Measurements from ENCODE around the gene TMEM164.
A peak's percentile ranks its signal among the peaks of the same experiment; 100 is the strongest.

The TMEM164 gene

DNA sequence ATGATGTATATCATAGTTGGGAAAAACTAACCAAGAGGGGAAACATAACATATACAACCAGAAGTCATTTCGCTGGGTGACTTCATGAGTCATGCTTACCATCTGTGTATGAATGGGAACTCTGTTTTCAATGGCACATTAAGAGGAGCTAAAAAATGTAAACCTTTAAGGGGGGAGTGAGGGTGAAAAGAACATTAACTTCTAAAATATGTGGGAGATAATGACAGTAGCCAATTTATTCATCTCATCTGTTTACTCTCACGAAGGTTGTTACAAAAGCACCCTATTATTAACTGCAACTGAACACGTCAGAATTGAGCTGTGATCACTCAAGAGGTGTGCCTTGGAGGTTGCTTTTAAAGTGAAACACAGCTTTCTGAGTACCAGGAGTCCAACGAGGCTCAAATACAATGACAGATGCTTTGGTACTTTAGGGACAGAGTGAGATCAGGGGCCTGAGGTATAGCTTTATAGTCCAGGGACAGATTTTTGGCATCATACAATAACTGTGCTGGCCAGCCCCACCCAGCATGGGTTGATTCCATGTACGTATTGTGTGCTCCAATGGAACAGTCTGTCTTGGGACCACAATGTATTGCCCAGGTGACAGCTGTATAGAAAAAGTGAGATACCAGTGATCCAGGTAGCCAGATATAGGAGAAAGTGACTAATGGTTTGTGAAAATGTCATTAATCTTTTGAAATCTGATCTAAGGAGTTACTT lies 207.7 kb downstream of the TMEM164 start:
- no peak for DNase-seq (ENCODE audit: insufficient read length)
- TF ChIP-seq POLR2A (IDR thresholded peaks at IDR 0.05; ENCODE audit: low read depth, low read length) (no peak), TAF1 (IDR thresholded peaks at IDR 0.05; ENCODE audit: borderline replicate concordance, low read depth, low read length) (no peak), POLR2AphosphoS5 (IDR thresholded peaks at IDR 0.05; ENCODE audit: low read depth, low read length) (no peak)
- FAIRE-seq, result no peak

DNA sequence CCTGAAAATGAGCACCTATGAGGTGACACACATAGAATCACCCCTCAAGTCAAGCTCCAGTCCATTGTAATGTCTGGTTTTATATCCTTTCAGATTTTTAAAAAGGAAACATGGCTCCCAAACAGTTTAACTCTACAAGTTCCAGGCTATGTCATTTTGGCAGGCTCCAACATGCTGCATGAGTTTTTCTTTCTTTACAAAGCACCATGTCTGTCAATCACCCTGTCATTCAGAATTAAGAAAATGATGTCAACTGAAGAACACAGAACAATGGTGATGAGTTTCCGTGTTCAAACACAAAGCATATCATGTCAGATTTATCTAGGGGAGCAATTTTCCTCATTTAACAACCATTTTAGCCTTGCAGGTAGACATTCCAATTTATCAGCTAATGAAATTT lies 208.4 kb downstream of the TMEM164 start:
- FAIRE-seq, result no peak
- TF ChIP-seq POLR2AphosphoS5 (IDR thresholded peaks at IDR 0.05; ENCODE audit: low read depth, low read length) (no peak), TAF1 (IDR thresholded peaks at IDR 0.05; ENCODE audit: borderline replicate concordance, low read depth, low read length) (no peak), POLR2A (IDR thresholded peaks at IDR 0.05; ENCODE audit: low read depth, low read length) (no peak)
- no peak for DNase-seq (ENCODE audit: insufficient read length)

DNA sequence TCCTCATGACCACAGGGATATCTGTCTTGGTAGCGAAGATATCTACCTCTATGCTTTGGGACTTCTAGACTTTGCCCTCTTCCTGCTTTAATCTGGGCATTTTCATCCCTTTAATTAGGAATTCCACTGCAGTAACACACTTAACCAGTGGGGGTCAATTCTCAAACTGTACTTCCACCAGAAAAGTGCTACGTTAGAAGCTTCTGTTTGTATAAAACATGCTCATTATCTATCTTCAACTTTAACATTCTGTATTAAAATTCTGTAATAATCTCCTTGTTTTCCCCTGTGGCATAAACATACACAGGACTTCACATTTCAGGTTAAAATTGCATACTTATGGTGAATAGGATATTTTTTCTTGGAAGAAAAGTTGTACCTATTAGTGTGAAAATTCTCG lies 209.4 kb downstream of the TMEM164 start:
- TF ChIP-seq POLR2AphosphoS5 (IDR thresholded peaks at IDR 0.05; ENCODE audit: low read depth, low read length), result no peak
- TF ChIP-seq TAF1 (IDR thresholded peaks at IDR 0.05; ENCODE audit: borderline replicate concordance, low read depth, low read length), result no peak
- no peak for TF ChIP-seq POLR2A (IDR thresholded peaks at IDR 0.05; ENCODE audit: low read depth, low read length)
- DNase-seq (ENCODE audit: insufficient read length) (no peak), FAIRE-seq (no peak)

DNA sequence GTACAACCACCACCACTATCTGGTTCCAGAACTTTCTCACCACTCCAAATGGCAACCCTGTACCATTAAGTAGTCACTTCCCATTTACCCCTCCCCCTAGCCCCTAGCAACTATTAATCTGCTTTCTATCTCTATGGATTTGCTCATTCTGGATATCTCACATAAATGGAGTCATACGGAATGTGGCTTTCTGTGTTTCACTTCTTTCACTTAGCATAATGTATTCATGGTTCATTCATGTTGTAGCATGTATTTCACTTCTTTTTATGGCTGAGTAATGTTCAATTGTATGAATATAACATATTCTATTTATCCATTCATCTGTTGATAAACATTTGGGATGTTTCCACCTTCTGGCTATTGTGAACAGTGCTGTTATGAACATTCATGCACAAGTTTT lies 210.3 kb downstream of the TMEM164 start:
- DNase-seq (ENCODE audit: insufficient read length), result no peak
- TF ChIP-seq TAF1 (IDR thresholded peaks at IDR 0.05; ENCODE audit: borderline replicate concordance, low read depth, low read length), result no peak
- no peak for TF ChIP-seq POLR2AphosphoS5 (IDR thresholded peaks at IDR 0.05; ENCODE audit: low read depth, low read length)
- TF ChIP-seq POLR2A (IDR thresholded peaks at IDR 0.05; ENCODE audit: low read depth, low read length), result no peak
- FAIRE-seq, result peak; percentile 14

DNA sequence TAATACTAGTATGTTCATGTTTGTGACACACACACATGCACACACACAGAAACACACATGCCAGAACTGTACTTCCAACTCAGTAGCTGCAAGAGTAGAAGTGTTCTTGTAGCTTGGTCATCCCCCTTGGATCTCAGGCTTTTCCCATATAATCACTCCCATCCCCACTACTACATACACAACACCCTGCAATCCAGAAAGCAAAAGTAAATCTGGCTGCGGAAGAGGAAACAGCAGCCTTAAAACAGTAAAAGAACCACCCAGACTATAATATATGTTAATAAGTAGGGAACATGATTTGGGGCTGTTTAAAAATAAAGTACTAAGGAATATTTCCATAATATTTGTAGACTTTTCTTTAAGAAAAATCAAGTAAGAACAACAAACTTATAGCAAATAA lies 211.8 kb downstream of the TMEM164 start:
- TF ChIP-seq POLR2AphosphoS5 (IDR thresholded peaks at IDR 0.05; ENCODE audit: low read depth, low read length) (no peak), TAF1 (IDR thresholded peaks at IDR 0.05; ENCODE audit: borderline replicate concordance, low read depth, low read length) (no peak), POLR2A (IDR thresholded peaks at IDR 0.05; ENCODE audit: low read depth, low read length) (no peak)
- no peak for DNase-seq (ENCODE audit: insufficient read length)
- peak; percentile 40 for FAIRE-seq

DNA sequence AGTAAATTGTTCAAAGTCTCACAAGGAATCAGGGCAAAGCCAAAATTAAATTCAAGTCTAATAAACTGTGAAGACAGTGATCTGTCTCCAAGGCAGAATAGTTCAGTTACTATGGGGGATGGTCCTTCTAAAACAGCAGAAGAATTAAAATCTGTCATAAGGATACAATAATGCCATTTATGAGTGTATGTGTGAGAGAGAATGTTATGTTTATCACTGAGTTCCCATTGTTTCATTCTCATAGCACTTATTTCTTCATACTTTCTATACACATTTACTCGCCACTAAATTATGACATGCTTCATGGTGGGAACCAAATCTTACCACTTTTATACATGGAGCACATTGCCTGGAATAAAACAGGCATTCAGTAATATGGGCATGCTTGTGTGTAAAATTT lies 212.5 kb downstream of the TMEM164 start:
- TF ChIP-seq TAF1 (IDR thresholded peaks at IDR 0.05; ENCODE audit: borderline replicate concordance, low read depth, low read length) (no peak), POLR2AphosphoS5 (IDR thresholded peaks at IDR 0.05; ENCODE audit: low read depth, low read length) (no peak), POLR2A (IDR thresholded peaks at IDR 0.05; ENCODE audit: low read depth, low read length) (no peak)
- peak; percentile 51 for FAIRE-seq
- DNase-seq (ENCODE audit: insufficient read length), result no peak

DNA sequence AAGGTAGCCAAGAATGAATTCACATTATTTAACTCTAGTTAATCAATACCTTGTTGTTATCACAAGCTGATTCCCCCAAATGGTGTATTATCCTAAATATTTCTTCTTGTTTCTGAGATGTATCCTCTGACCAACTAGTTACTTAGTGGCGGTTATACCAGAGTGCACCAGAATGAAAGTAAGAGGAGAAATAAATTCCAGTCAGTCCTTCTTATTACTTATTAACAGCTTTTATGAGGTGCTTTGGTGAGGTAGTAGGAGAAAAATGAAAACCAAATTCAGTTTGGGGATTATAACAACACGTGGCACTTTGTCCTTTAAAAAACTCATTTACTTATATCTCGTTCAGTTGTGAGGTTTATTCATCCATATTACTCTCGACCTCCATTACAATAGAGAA lies 213.1 kb downstream of the TMEM164 start:
- TF ChIP-seq TAF1 (IDR thresholded peaks at IDR 0.05; ENCODE audit: borderline replicate concordance, low read depth, low read length) (no peak), POLR2A (IDR thresholded peaks at IDR 0.05; ENCODE audit: low read depth, low read length) (no peak), POLR2AphosphoS5 (IDR thresholded peaks at IDR 0.05; ENCODE audit: low read depth, low read length) (no peak)
- DNase-seq (ENCODE audit: insufficient read length) (no peak), FAIRE-seq (no peak)

DNA sequence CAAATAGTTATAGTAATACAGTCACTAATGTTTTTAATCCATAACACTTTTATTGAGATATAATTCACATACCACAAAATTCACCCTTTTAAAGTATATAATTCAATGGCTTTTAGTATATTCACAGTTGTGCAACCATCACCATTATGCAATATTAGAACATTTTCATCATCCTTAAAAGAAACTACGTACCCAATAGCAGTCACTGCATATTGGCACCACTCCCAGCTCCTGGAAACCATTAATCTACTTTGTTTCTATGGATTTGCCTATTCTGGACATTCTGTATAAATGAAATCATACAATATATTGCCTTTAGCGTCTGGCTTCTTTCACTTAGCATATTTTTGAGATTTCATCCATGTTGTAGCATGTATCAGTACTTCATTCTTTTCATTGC lies 215.7 kb downstream of the TMEM164 start:
- TF ChIP-seq TAF1 (IDR thresholded peaks at IDR 0.05; ENCODE audit: borderline replicate concordance, low read depth, low read length), result no peak
- TF ChIP-seq POLR2A (IDR thresholded peaks at IDR 0.05; ENCODE audit: low read depth, low read length), result no peak
- no peak for TF ChIP-seq POLR2AphosphoS5 (IDR thresholded peaks at IDR 0.05; ENCODE audit: low read depth, low read length)
- no peak for FAIRE-seq
- DNase-seq (ENCODE audit: insufficient read length), result no peak

DNA sequence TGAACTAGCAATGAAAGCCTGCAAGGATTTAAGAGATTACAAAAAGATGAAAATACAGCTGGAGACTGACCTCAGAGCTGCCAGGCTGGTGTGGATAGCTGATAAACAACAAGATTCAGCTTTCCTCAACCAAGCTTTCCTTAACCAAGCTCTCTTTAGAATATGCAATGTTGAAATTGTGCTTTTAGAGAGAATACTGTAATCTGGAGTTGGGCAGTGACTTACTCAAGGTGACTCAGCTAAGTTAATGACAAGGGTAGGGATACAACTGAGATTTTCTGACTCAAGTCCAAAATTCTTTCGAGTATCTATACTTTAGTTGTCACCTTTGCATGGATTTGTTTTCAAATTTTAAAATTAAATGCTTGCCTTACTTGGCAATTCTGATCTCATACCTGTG lies 217.0 kb downstream of the TMEM164 start:
- no peak for DNase-seq (ENCODE audit: insufficient read length)
- TF ChIP-seq POLR2A (IDR thresholded peaks at IDR 0.05; ENCODE audit: low read depth, low read length), result no peak
- TF ChIP-seq POLR2AphosphoS5 (IDR thresholded peaks at IDR 0.05; ENCODE audit: low read depth, low read length), result no peak
- TF ChIP-seq TAF1 (IDR thresholded peaks at IDR 0.05; ENCODE audit: borderline replicate concordance, low read depth, low read length), result no peak
- no peak for FAIRE-seq

DNA sequence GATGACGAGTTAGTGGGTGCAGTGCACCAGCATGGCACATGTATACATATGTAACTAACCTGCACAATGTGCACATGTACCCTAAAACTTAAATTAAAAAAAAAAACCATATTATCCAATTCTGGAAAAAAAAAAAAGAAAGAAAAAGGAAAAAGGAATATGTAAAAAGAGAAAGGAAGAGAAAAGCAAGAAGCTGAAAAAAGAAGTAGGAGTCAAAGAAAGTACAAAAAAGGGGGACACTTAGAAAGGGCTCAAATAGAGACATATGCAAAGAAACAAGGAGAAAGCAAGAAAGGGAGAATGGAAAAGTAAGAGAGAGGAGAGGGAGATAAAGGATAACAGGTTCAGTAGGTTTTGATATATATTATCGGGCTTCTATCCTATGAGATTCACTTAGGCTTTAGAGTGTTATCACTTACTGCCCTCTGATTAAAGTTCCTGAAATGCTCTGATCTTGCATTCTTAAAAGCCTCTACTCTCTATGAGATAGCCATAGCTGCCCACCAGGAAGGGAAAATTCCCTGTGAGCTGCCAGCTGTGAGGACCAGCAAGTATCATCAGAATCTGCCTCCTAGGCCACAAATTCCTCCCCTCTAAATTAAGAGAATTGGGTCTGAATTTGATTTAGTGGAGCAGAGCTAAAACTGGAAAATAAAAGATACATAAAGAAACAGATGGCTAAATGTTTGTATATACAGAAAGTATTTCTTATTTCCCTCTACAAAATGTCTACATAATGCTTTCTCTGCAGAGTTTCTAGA lies 219.8 kb downstream of the TMEM164 start:
- FAIRE-seq, result no peak
- no peak for DNase-seq (ENCODE audit: insufficient read length)
- TF ChIP-seq POLR2A (IDR thresholded peaks at IDR 0.05; ENCODE audit: low read depth, low read length), result no peak
- no peak for TF ChIP-seq TAF1 (IDR thresholded peaks at IDR 0.05; ENCODE audit: borderline replicate concordance, low read depth, low read length)
- no peak for TF ChIP-seq POLR2AphosphoS5 (IDR thresholded peaks at IDR 0.05; ENCODE audit: low read depth, low read length)

DNA sequence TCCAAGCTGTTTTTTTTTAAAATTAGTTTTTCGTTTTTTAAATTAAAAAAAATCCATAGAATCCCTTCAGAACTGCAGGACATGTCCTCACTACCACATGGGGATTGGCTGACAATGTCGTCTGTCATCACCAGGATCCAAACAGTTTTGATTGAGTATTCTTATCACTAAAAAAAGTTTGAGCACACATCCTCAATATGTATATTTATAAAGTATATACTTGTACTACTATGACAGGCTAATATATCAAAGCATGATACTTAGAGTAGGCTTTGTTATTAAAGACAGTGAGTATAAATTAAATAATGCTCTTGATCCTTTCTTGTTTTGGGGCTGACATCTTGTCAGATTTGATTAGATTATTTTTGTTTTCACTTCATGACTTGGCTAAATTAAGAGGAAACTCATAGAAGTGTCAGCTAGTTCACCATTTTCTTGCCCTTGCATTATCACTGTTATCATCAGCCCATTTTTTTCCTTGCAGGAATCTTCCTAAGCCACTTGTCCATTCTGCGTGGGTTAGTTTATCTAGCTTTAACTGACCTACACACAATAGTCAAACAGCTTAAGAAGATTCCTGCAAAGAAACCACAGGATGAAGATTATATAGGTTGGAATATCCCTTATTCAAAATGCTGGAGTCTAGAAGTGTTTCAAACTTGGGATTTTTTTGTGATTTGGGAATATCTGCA lies 222.2 kb downstream of the TMEM164 start:
- no peak for TF ChIP-seq POLR2A (IDR thresholded peaks at IDR 0.05; ENCODE audit: low read depth, low read length)
- no peak for TF ChIP-seq TAF1 (IDR thresholded peaks at IDR 0.05; ENCODE audit: borderline replicate concordance, low read depth, low read length)
- TF ChIP-seq POLR2AphosphoS5 (IDR thresholded peaks at IDR 0.05; ENCODE audit: low read depth, low read length), result no peak
- peak; percentile 44 for FAIRE-seq

More for the DNA sequence above, 222.2 kb downstream of the TMEM164 start:
- no peak for DNase-seq (ENCODE audit: insufficient read length)

All from GM12892 (cell line).